B cell (primary cell): ENCODE results near the gene ISG15.
"Not testable (repeated sequence)": the region's sequence is repeated elsewhere in the genome, so short reads cannot be mapped to it uniquely, and the experiment has no call there.

Experiments
- EZH2 ChIP-seq: IDR thresholded peaks from 2 replicates; pipeline ENCODE4 v1.6.1; 2012; ENCODE audit warnings: borderline replicate concordance, low read depth, mild to moderate bottlenecking, moderate library complexity, low read length; ENCODE audit not compliant: insufficient read depth, poor library complexity, severe bottlenecking
- TF ChIP-seq, protein P1 (sequence below): fragments of 200-600 bp; IDR thresholded peaks from one replicate; pipeline ENCODE4 v1.8.0; 2022; ENCODE audit warnings: antibody characterized with exemption, mild to moderate bottlenecking

- TF ChIP-seq, protein P1, sequence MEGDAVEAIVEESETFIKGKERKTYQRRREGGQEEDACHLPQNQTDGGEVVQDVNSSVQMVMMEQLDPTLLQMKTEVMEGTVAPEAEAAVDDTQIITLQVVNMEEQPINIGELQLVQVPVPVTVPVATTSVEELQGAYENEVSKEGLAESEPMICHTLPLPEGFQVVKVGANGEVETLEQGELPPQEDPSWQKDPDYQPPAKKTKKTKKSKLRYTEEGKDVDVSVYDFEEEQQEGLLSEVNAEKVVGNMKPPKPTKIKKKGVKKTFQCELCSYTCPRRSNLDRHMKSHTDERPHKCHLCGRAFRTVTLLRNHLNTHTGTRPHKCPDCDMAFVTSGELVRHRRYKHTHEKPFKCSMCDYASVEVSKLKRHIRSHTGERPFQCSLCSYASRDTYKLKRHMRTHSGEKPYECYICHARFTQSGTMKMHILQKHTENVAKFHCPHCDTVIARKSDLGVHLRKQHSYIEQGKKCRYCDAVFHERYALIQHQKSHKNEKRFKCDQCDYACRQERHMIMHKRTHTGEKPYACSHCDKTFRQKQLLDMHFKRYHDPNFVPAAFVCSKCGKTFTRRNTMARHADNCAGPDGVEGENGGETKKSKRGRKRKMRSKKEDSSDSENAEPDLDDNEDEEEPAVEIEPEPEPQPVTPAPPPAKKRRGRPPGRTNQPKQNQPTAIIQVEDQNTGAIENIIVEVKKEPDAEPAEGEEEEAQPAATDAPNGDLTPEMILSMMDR = not testable (repeated sequence)
- not testable (repeated sequence) for TF ChIP-seq EZH2
These were observed 44.4 kb downstream of the ISG15 start for GRCh38 chr1:1057769-1058087.
